Measurements from ENCODE around the gene PCDHA1. TPM values are rescaled to one million over a fixed set of nuclear protein-coding genes. Genes with fewer than 3 reads are reported as not detected.

PCDHA1 gene
- total and polyA plus RNA-seq, 2 of the 13 experiments (the other 11 are each of a cell fraction or from before 2014, with no cell fraction given) = not detected

GRCh38 chr5:141039517-141039916 lies 253.6 kb downstream of the PCDHA1 start:
- no peak for FAIRE-seq
- H3K4me1 ChIP-seq (ENCODE audit: insufficient read depth, low read length) = no peaks in the 10 kb centered on the region
- no peak overlapping the region for H3K27ac ChIP-seq (ENCODE audit: extremely low read length, insufficient read depth, low read length)
- CTCF ChIA-PET (ENCODE audit: low intra/inter-chr PET ratio, low total read pairs) = interaction anchor here (3.3 to 4.3 kb wide), 2 partner anchors 170 to 199 kb away, joined by 34 to 37 read pairs; partner anchors contain the start of genes PCDHA11 and PCDHA8
- H2AFZ ChIP-seq (ENCODE audit: low read length) = no peak overlapping the region
- POLR2A ChIA-PET = no interaction called here
- H3K36me3 ChIP-seq (replicated peaks in 1 of 2; ENCODE audit: control insufficient read depth in 1 of 2, insufficient read depth in 2 of 2, low read length in 2 of 2) = no peaks in the 10 kb centered on the region
- H3K4me3 ChIP-seq (replicated peaks in 1 of 3; ENCODE audit: insufficient read depth in 1 of 3, low read depth in 2 of 3, low read length in 3 of 3) = no peak overlapping the region
- in situ Hi-C loops (cut with HindIII; ENCODE audit: extremely low pct_ligation_motif_present, low pct_unique_long_range_greater_than_20kb) (no loop called here), intact Hi-C loops (cut with micrococcal nuclease; ENCODE audit: unreplicated experiment) (no loop called here)
- no peak overlapping the region for H3K4me2 ChIP-seq (ENCODE audit: low read depth, low read length)
- no peaks in the 10 kb centered on the region for H3K79me2 ChIP-seq (ENCODE audit: insufficient read depth, low read length)
- no peaks in the 10 kb centered on the region for H3K27me3 ChIP-seq (ENCODE audit: control insufficient read depth in 1 of 2, insufficient read depth in 2 of 2, low read length in 2 of 2)
- under 1% methylated on average over 3 of the region's 3 CpGs for WGBS (ENCODE audit: low lambda C conversion rate)
- H3K9ac ChIP-seq (ENCODE audit: insufficient read depth, low read depth, low read length) = no peak overlapping the region
- H3K9me3 ChIP-seq (ENCODE audit: low read length) = 0 out of 2 replicates have a peak, but pooled peaks cover 7% of the 10 kb centered on the region
- no peak for ATAC-seq
- no peaks in the 10 kb centered on the region for H4K20me1 ChIP-seq (ENCODE audit: insufficient read depth, low read length)
- no TSS peak for BruUV-seq (replicated peaks)
- no peak for DNase-seq (ENCODE audit: low spot score)
- TF ChIP-seq CREB1 (IDR thresholded peaks at IDR 0.05) (no peak), CREB1 (CRISPR knock-in tag; IDR thresholded peaks at IDR 0.05) (no peak), SCMH1 (CRISPR knock-in tag; IDR thresholded peaks at IDR 0.05; ENCODE audit: borderline replicate concordance) (no peak), POGK (CRISPR knock-in tag; conservative IDR thresholded peaks at IDR 0.05) (no peak), ZNF574 (CRISPR knock-in tag; IDR thresholded peaks at IDR 0.05) (no peak), ZNF614 (CRISPR knock-in tag; IDR thresholded peaks at IDR 0.05; ENCODE audit: borderline replicate concordance) (no peak), SPEN (CRISPR knock-in tag; IDR thresholded peaks at IDR 0.05; ENCODE audit: low read depth) (no peak), ZNF567 (CRISPR knock-in tag; IDR thresholded peaks at IDR 0.05; ENCODE audit: borderline replicate concordance) (no peak), ETS1 (CRISPR knock-in tag; IDR thresholded peaks at IDR 0.05) (no peak), MIER3 (CRISPR knock-in tag; IDR thresholded peaks at IDR 0.05; ENCODE audit: borderline replicate concordance) (no peak), HMGA1 (CRISPR knock-in tag; conservative IDR thresholded peaks at IDR 0.05) (no peak), TGIF2 (CRISPR knock-in tag; IDR thresholded peaks at IDR 0.05) (no peak), KLF12 (CRISPR knock-in tag; IDR thresholded peaks at IDR 0.05; ENCODE audit: borderline replicate concordance) (no peak), ZNF460 (CRISPR knock-in tag; IDR thresholded peaks at IDR 0.05; ENCODE audit: borderline replicate concordance) (no peak), NFYC (CRISPR knock-in tag; IDR thresholded peaks at IDR 0.05) (no peak), SMAD1 (CRISPR knock-in tag; IDR thresholded peaks at IDR 0.05; ENCODE audit: borderline replicate concordance, low read depth) (no peak), MZF1 (CRISPR knock-in tag; IDR thresholded peaks at IDR 0.05; ENCODE audit: borderline replicate concordance) (no peak), TIGD3 (CRISPR knock-in tag; IDR thresholded peaks at IDR 0.05; ENCODE audit: borderline replicate concordance) (no peak)
